HTR-8/SVneo (cell line): ENCODE data around the gene IQGAP3.

Source experiments
- DNase-seq: peaks from one replicate; pipeline ENCODE4 v3.0.0; 2011; ENCODE audit warnings: low spot score, mixed read lengths; ENCODE audit not compliant: insufficient read length
- FAIRE-seq: peaks from 2 replicates; lab custom pipeline; 2011; peaks lifted over from hg19 to GRCh38; lab: Jason Lieb, UNC

Gene IQGAP3

GRCh38 chr1:156488566-156489165 is 83.7 kb downstream of the IQGAP3 start:
- DNase-seq (no peak), FAIRE-seq (no peak)

- FAIRE-seq (no peak), DNase-seq (no peak)
Observed at GRCh38 chr1:156487862-156488261, 84.5 kb downstream of the IQGAP3 start.

- FAIRE-seq, result no peak
- DNase-seq, result no peak
Observed at GRCh38 chr1:156486421-156487344, 85.7 kb downstream of the IQGAP3 start.

- FAIRE-seq, result no peak
- DNase-seq, result no peak
Observed at GRCh38 chr1:156485984-156486383, 86.4 kb downstream of the IQGAP3 start.

- DNase-seq (no peak), FAIRE-seq (no peak)
Observed at GRCh38 chr1:156484480-156485058, 87.8 kb downstream of the IQGAP3 start.

- FAIRE-seq (no peak), DNase-seq (no peak)
Observed at GRCh38 chr1:156483397-156483796, 89.0 kb downstream of the IQGAP3 start.

- no peak for DNase-seq
- FAIRE-seq, result no peak
Observed at GRCh38 chr1:156482276-156482675, 90.1 kb downstream of the IQGAP3 start.

- DNase-seq (no peak), FAIRE-seq (no peak)
Observed at GRCh38 chr1:156481527-156481926, 90.8 kb downstream of the IQGAP3 start.

GRCh38 chr1:156480411-156481192 is 91.8 kb downstream of the IQGAP3 start:
- DNase-seq (no peak), FAIRE-seq (no peak)

- DNase-seq, result no peak
- no peak for FAIRE-seq
Observed at GRCh38 chr1:156480016-156480370, 92.4 kb downstream of the IQGAP3 start.

- FAIRE-seq (no peak), DNase-seq (no peak)
Observed at GRCh38 chr1:156479093-156480015, 93.0 kb downstream of the IQGAP3 start.

GRCh38 chr1:156478250-156478627 is 94.1 kb downstream of the IQGAP3 start:
- FAIRE-seq (no peak), DNase-seq (no peak)

GRCh38 chr1:156477526-156478249 is 94.7 kb downstream of the IQGAP3 start:
- FAIRE-seq (no peak), DNase-seq (no peak)

GRCh38 chr1:156476501-156477298 is 95.7 kb downstream of the IQGAP3 start:
- DNase-seq (peak; percentile 32), FAIRE-seq (no peak)

- no peak for FAIRE-seq
- no peak for DNase-seq
Observed at GRCh38 chr1:156475568-156476500, 96.5 kb downstream of the IQGAP3 start.
